HG03442 (cell line): ENCODE results near the gene ENPP4.
A peak's percentile ranks its signal among the peaks of the same experiment; 100 is the strongest.
"Not testable (repeated sequence)": the region's sequence is repeated elsewhere in the genome, so short reads cannot be mapped to it uniquely, and the experiment has no call there.

ENCODE experiments used
- ATAC-seq: cut with Tn5 transposase; IDR thresholded peaks from one replicate; pipeline ENCODE4 v1.9.1; 2021; ENCODE audit warnings: mild to moderate bottlenecking, moderate library complexity; ENCODE audit not compliant: unreplicated experiment

The ENPP4 gene

GRCh38 chr6:46129629-46130511 lies at the start of gene ENPP4:
ENPP4 (plus strand) TSS chr6:46129989; CDS start chr6:46139584, 9,595 bp downstream.
- peak; percentile 96 for ATAC-seq

- no peak for ATAC-seq
Observed at GRCh38 chr6:46080111-46080510, 49.7 kb upstream of the ENPP4 start.

GRCh38 chr6:46085688-46086087 lies 44.1 kb upstream of the ENPP4 start:
- not testable (repeated sequence) for ATAC-seq

- peak; percentile 60 for ATAC-seq
Observed at GRCh38 chr6:46090115-46091079, 39.4 kb upstream of the ENPP4 start.

GRCh38 chr6:46091080-46091478 lies 38.7 kb upstream of the ENPP4 start:
- ATAC-seq = no peak

GRCh38 chr6:46095251-46095650 lies 34.5 kb upstream of the ENPP4 start:
- no peak for ATAC-seq

- no peak for ATAC-seq
Observed at GRCh38 chr6:46097366-46097765, 32.4 kb upstream of the ENPP4 start.

- ATAC-seq = no peak
Observed at GRCh38 chr6:46098678-46099077, 31.1 kb upstream of the ENPP4 start.

- no peak for ATAC-seq
Observed at GRCh38 chr6:46099952-46100351, 29.8 kb upstream of the ENPP4 start.

GRCh38 chr6:46102123-46102522 lies 27.7 kb upstream of the ENPP4 start:
- ATAC-seq = no peak

GRCh38 chr6:46103441-46104115 lies 26.2 kb upstream of the ENPP4 start:
- ATAC-seq = peak; percentile 7

GRCh38 chr6:46104209-46104608 lies 25.6 kb upstream of the ENPP4 start:
- ATAC-seq = peak; percentile 80

- ATAC-seq = no peak
Observed at GRCh38 chr6:46105568-46105967, 24.2 kb upstream of the ENPP4 start.

- no peak for ATAC-seq
Observed at GRCh38 chr6:46113370-46113769, 16.4 kb upstream of the ENPP4 start.

- no peak for ATAC-seq
Observed at GRCh38 chr6:46115634-46116033, 14.2 kb upstream of the ENPP4 start.

GRCh38 chr6:46116289-46116688 lies 13.5 kb upstream of the ENPP4 start:
- no peak for ATAC-seq

- no peak for ATAC-seq
Observed at GRCh38 chr6:46118157-46118556, 11.6 kb upstream of the ENPP4 start.

- ATAC-seq = no peak
Observed at GRCh38 chr6:46118836-46119235, 11.0 kb upstream of the ENPP4 start.

- not testable (repeated sequence) for ATAC-seq
Observed at GRCh38 chr6:46119679-46120078, 10.1 kb upstream of the ENPP4 start.

GRCh38 chr6:46128476-46128875 lies 1.3 kb upstream of the ENPP4 start:
- no peak for ATAC-seq

- peak; percentile 5 for ATAC-seq
Observed at GRCh38 chr6:46129291-46129628, 529 bp upstream of the ENPP4 start.
